ENCODE results near the gene UBA52. TPM values are rescaled to one million over a fixed set of nuclear protein-coding genes. Genes with fewer than 3 reads are reported as not detected.

Gene UBA52
- total RNA-seq, 1 experiment from 2014 or later = 1,265 TPM

DNA sequence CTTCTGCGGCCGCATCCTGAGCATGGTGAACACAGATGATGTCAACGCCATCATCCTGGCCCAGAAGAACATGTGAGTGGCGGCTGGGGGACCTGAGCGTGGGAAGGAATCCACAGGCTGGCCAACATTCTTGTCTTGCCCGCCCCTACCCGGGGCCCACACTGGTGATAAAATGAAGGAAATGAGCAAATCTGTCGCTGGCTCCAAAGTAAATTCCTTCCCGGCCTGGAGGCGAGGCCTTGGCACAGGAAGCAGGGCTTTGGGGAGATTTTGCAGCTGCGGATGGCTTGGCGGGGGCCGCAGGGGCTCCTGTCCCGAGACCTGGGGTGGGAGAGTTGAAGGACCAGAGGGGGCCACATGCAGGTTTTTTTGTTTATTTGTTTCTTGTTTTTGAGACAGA is 9.6 kb upstream of the UBA52 start:
- no peak overlapping the region for H2BK20ac ChIP-seq (ENCODE audit: low read depth, low read length, poor library complexity, severe bottlenecking)
- Mint-ChIP-seq H3K4me1 (peaks cover 5 to 8% of the 10 kb centered on the region in 2 experiments), H3K36me3 (ENCODE audit: insufficient read depth in 1 of 3, low read depth in 3 of 3) (peaks cover 19 to 54% (median 48%) of the 10 kb centered on the region in 3 experiments; a peak in 6 of 7 replicates), H3K4me3 (no peak overlapping the region), H3K27me3 (ENCODE audit: low read depth) (no peaks in the 10 kb centered on the region), H3K9me3 (no peaks in the 10 kb centered on the region), H3K27ac (no peak overlapping the region)
- no peaks in the 10 kb centered on the region for H3K27me3 ChIP-seq (ENCODE audit: insufficient read depth, low read length)
- no peak overlapping the region for H3K4me2 ChIP-seq (ENCODE audit: insufficient read depth, insufficient read length, low read length)
- no peak overlapping the region for H2BK120ac ChIP-seq (ENCODE audit: low read depth, low read length, poor library complexity, severe bottlenecking)
- no peak overlapping the region for H3K4ac ChIP-seq (ENCODE audit: low read depth, low read length)
- H4K20me1 ChIP-seq (ENCODE audit: control insufficient read depth, insufficient read depth, insufficient read length) = no peaks in the 10 kb centered on the region
- no peak overlapping the region for H3K9ac ChIP-seq (ENCODE audit: extremely low read depth, insufficient read length, low read length)
- no peak overlapping the region for H4K91ac ChIP-seq (ENCODE audit: insufficient read length, low read depth, low read length)
- no peak overlapping the region for H3K18ac ChIP-seq (ENCODE audit: insufficient read length, low read depth, low read length)
- TF ChIP-seq, protein P1, sequence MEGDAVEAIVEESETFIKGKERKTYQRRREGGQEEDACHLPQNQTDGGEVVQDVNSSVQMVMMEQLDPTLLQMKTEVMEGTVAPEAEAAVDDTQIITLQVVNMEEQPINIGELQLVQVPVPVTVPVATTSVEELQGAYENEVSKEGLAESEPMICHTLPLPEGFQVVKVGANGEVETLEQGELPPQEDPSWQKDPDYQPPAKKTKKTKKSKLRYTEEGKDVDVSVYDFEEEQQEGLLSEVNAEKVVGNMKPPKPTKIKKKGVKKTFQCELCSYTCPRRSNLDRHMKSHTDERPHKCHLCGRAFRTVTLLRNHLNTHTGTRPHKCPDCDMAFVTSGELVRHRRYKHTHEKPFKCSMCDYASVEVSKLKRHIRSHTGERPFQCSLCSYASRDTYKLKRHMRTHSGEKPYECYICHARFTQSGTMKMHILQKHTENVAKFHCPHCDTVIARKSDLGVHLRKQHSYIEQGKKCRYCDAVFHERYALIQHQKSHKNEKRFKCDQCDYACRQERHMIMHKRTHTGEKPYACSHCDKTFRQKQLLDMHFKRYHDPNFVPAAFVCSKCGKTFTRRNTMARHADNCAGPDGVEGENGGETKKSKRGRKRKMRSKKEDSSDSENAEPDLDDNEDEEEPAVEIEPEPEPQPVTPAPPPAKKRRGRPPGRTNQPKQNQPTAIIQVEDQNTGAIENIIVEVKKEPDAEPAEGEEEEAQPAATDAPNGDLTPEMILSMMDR (conservative IDR thresholded peaks at IDR 0.05) = no peak
- no peak overlapping the region for H2AK5ac ChIP-seq (ENCODE audit: insufficient read length, low read length)
- no peaks in the 10 kb centered on the region for H3K9me3 ChIP-seq (ENCODE audit: control insufficient read depth, low read depth, low read length)
- H4K5ac ChIP-seq (ENCODE audit: insufficient read length, low read depth, low read length) = no peak overlapping the region
- H4K8ac ChIP-seq (replicated peaks; ENCODE audit: insufficient read length, low read depth, low read length) = no peak overlapping the region
- no peak overlapping the region for H2BK12ac ChIP-seq (ENCODE audit: insufficient read length, low read depth, low read length)
- H3T11ph ChIP-seq (ENCODE audit: low read length) = no peak overlapping the region
- no peak overlapping the region for H3K56ac ChIP-seq (ENCODE audit: insufficient read length, low read depth, low read length)
- no peak overlapping the region for H2AFZ ChIP-seq (ENCODE audit: low read length)
- no peak overlapping the region for H2BK15ac ChIP-seq (ENCODE audit: low read depth, low read length)
- WGBS (ENCODE audit: extremely low coverage, insufficient read length, low lambda C conversion rate) = no CpG with 5 or more reads among the region's 14 CpGs
- no peak overlapping the region for H3K14ac ChIP-seq (ENCODE audit: insufficient read depth, low read length)
- peaks cover 6% of the 10 kb centered on the region; the same call in 1 of the 2 replicates for H3K79me2 ChIP-seq (ENCODE audit: insufficient read depth, low read length)
- DNase-seq = no peak
- H2BK5ac ChIP-seq (ENCODE audit: insufficient read length, low read length) = no peak overlapping the region
- H3K23ac ChIP-seq (ENCODE audit: insufficient read length, low read depth, low read length) = no peak overlapping the region
- peaks cover 6% of the 10 kb centered on the region for H3K23me2 ChIP-seq (ENCODE audit: insufficient read length, low read depth, low read length, poor library complexity, severe bottlenecking)
- no peaks in the 10 kb centered on the region for H3K79me1 ChIP-seq (ENCODE audit: insufficient read depth, low read depth, low read length, poor library complexity, severe bottlenecking)
- no peak overlapping the region for H3K27ac ChIP-seq (ENCODE audit: insufficient read length, low read depth, low read length)
- H3K4me1 ChIP-seq (ENCODE audit: insufficient read depth, low read length) = no peaks in the 10 kb centered on the region

Measured in H9 (cell line).